Liver (tissue), 9 donors: Measurements from ENCODE around the gene SYTL1. TPM values are rescaled to one million over a fixed set of nuclear protein-coding genes. Genes with fewer than 3 reads are reported as not detected.

ENCODE experiments used
- DNase-seq: peaks from one replicate; pipeline ENCODE4 v3.0.0-alpha.2; 2017; ENCODE audit warnings: low spot score
- H3K27ac ChIP-seq, 2 donors: one replicate each; pipeline ENCODE4 v1.7.0; 2013; ENCODE audit warnings: inconsistent platforms in 2 of 2, low read length in 2 of 2, control low read depth in 1 of 2, low read depth in 1 of 2, mild to moderate bottlenecking in 1 of 2
- H3K27me3 ChIP-seq, 4 donors: one replicate each; pipeline versions ENCODE4 v1.6.1 to v1.7.0; 2013; ENCODE audit warnings: low read length in 3 of 4, inconsistent platforms in 1 of 4, mild to moderate bottlenecking in 1 of 4, moderate library complexity in 1 of 4; ENCODE audit not compliant: control insufficient read depth in 4 of 4, insufficient read depth in 4 of 4
- H3K36me3 ChIP-seq, 4 donors: one replicate each; pipeline versions ENCODE4 v1.6.1 to v1.7.0; 2013; ENCODE audit warnings: low read length in 3 of 4, mild to moderate bottlenecking in 3 of 4, low read depth in 1 of 4, moderate library complexity in 1 of 4; ENCODE audit not compliant: control insufficient read depth in 4 of 4, insufficient read depth in 3 of 4
- H3K4me1 ChIP-seq, 4 donors: one replicate each; pipeline versions ENCODE4 v1.6.1 to v1.7.0; 2013; ENCODE audit warnings: low read length in 3 of 4, mild to moderate bottlenecking in 3 of 4, moderate library complexity in 1 of 4; ENCODE audit not compliant: control insufficient read depth in 4 of 4, insufficient read depth in 4 of 4
- H3K4me3 ChIP-seq, 3 donors: one replicate each; pipeline versions ENCODE4 v1.6.1 to v1.7.0; 2013; ENCODE audit warnings: low read length in 3 of 3, control low read depth in 1 of 3, low read depth in 1 of 3, mild to moderate bottlenecking in 1 of 3
- H3K9ac ChIP-seq, 2 donors: one replicate each; pipeline ENCODE4 v1.7.0; 2013; ENCODE audit warnings: low read length in 2 of 2, mild to moderate bottlenecking in 2 of 2, moderate library complexity in 2 of 2, control low read depth in 1 of 2, low read depth in 1 of 2
- H3K9me3 ChIP-seq, 4 donors: one replicate each; pipeline versions ENCODE4 v1.6.1 to v1.7.0; 2013; ENCODE audit warnings: low read length in 3 of 4; ENCODE audit not compliant: control insufficient read depth in 4 of 4
- EGR1 ChIP-seq, 2 donors: IDR thresholded peaks; 2 replicates each; pipeline ENCODE4 v1.6.1; 2016 to 2018; ENCODE audit warnings: antibody characterized with exemption in 2 of 2, low read depth in 2 of 2
- FOXA2 ChIP-seq: IDR thresholded peaks from 2 replicates; pipeline ENCODE4 v1.6.1; 2016; ENCODE audit warnings: antibody characterized with exemption
- GABPA ChIP-seq, 2 donors: IDR thresholded peaks in 1 of 2; conservative IDR thresholded peaks in 1 of 2; 2 replicates each; pipeline ENCODE4 v1.6.1; 2016; ENCODE audit warnings: antibody characterized with exemption in 2 of 2, mild to moderate bottlenecking in 1 of 2, moderate library complexity in 1 of 2
- HNF4A ChIP-seq, 2 donors: conservative IDR thresholded peaks; 2 replicates each; pipeline ENCODE4 v1.6.1; 2016; ENCODE audit warnings: antibody characterized with exemption in 2 of 2, mild to moderate bottlenecking in 2 of 2
- HNF4G ChIP-seq: IDR thresholded peaks from 2 replicates; pipeline ENCODE4 v1.6.1; 2016; ENCODE audit warnings: antibody characterized with exemption
- NR2F2 ChIP-seq: IDR thresholded peaks from 2 replicates; pipeline ENCODE4 v1.6.1; 2016; ENCODE audit warnings: antibody characterized with exemption
- RAD21 ChIP-seq, 2 donors: IDR thresholded peaks; 2 replicates each; pipeline ENCODE4 v1.6.1; 2016; ENCODE audit warnings: antibody characterized with exemption in 2 of 2, mild to moderate bottlenecking in 2 of 2
- TAF1 ChIP-seq: conservative IDR thresholded peaks from 2 replicates; pipeline ENCODE4 v1.6.1; 2016; ENCODE audit warnings: antibody characterized with exemption, mild to moderate bottlenecking
- YY1 ChIP-seq: IDR thresholded peaks from 2 replicates; pipeline ENCODE4 v1.6.1; 2016; ENCODE audit warnings: antibody characterized with exemption, mild to moderate bottlenecking
- WGBS: extraction: QIAGEN DNeasy Blood & Tissue Kit; methylation state at CpG from one replicate; pipeline ENCODE4 v1.1.7; 2013; 5-methylcytosine and 5-hydroxymethylcytosine counted together
- polyA plus RNA-seq, 2 donors: library from polyadenylated mRNA; stranded (reverse) in 1 of 2; unstranded in 1 of 2; fragments of 200-250 nt in 1 of 2; fragments of >200 nt in 1 of 2; fragmentation: Nextera tagmentation in 1 of 2; extraction: Ambion mirVana in 1 of 2; gene quantifications; one replicate each; pipeline versions ENCODE4 v1.2.1 to v1.2.3, GENCODE V29; 2013 to 2015
- total RNA-seq, 2 donors: library from RNA; depleted of rRNA; stranded (reverse); fragments of >200 nt; gene quantifications; one replicate each; pipeline ENCODE4 v1.2.3, GENCODE V29; 2014
- TF ChIP-seq, protein P1 (sequence below): IDR thresholded peaks from 2 replicates; pipeline ENCODE4 v1.6.1; 2016; ENCODE audit warnings: antibody characterized with exemption, mild to moderate bottlenecking
- TF ChIP-seq, protein P2 (sequence below): IDR thresholded peaks from 2 replicates; pipeline ENCODE4 v1.6.1; 2016; ENCODE audit warnings: antibody characterized with exemption
- TF ChIP-seq, protein P3 (sequence below): IDR thresholded peaks from 2 replicates; pipeline ENCODE4 v1.6.1; 2016; ENCODE audit warnings: antibody characterized with exemption
- TF ChIP-seq, protein P4 (sequence below): fragments of 150-350 bp; IDR thresholded peaks from 2 replicates; pipeline ENCODE4 v1.5.1; 2017; ENCODE audit warnings: improper control_type of control experiment, low read depth, low read length; ENCODE audit not compliant: missing input control
- donor health status: healthy.
- donor health status: healthy.
- donor health status: healthy.
- donor health status: healthy.
- donor health status: healthy.

The SYTL1 gene
- total and polyA plus RNA-seq, 4 donors = 0.73 to 3.9 (median 1.4) TPM

DNA sequence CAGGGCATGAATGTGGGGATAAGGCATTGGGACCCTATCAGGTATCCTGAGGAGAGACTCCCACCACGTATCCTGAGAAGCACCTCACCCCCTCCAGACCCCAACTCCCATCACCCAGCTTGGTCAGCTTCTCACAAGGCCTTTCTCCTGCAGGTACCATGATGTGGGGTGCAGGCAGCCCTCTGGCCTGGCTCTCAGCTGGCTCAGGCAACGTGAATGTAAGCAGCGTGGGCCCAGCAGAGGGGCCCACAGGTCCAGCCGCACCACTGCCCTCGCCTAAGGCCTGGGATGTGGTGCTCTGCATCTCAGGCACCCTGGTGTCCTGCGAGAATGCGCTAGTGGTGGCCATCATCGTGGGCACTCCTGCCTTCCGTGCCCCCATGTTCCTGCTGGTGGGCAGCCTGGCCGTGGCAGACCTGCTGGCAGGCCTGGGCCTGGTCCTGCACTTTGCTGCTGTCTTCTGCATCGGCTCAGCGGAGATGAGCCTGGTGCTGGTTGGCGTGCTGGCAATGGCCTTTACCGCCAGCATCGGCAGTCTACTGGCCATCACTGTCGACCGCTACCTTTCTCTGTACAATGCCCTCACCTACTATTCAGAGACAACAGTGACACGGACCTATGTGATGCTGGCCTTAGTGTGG is 51.9 kb downstream of the SYTL1 start:
- Histone ChIP-seq H3K4me1 (peaks cover 5 to 12% (median 8%) of the 10 kb centered on the region in 4 donors), H3K27me3 (no peaks in the 10 kb centered on the region), H3K27ac (no peak overlapping the region), H3K9me3 (no peaks in the 10 kb centered on the region), H3K9ac (no peak overlapping the region), H3K4me3 (no peak overlapping the region), H3K36me3 (no peaks in the 10 kb centered on the region)
- WGBS = 95% methylated on average over 18 of the region's 18 CpGs
- no peak for TF ChIP-seq HNF4A (conservative IDR thresholded peaks at IDR 0.05)
- TF ChIP-seq, protein P1, sequence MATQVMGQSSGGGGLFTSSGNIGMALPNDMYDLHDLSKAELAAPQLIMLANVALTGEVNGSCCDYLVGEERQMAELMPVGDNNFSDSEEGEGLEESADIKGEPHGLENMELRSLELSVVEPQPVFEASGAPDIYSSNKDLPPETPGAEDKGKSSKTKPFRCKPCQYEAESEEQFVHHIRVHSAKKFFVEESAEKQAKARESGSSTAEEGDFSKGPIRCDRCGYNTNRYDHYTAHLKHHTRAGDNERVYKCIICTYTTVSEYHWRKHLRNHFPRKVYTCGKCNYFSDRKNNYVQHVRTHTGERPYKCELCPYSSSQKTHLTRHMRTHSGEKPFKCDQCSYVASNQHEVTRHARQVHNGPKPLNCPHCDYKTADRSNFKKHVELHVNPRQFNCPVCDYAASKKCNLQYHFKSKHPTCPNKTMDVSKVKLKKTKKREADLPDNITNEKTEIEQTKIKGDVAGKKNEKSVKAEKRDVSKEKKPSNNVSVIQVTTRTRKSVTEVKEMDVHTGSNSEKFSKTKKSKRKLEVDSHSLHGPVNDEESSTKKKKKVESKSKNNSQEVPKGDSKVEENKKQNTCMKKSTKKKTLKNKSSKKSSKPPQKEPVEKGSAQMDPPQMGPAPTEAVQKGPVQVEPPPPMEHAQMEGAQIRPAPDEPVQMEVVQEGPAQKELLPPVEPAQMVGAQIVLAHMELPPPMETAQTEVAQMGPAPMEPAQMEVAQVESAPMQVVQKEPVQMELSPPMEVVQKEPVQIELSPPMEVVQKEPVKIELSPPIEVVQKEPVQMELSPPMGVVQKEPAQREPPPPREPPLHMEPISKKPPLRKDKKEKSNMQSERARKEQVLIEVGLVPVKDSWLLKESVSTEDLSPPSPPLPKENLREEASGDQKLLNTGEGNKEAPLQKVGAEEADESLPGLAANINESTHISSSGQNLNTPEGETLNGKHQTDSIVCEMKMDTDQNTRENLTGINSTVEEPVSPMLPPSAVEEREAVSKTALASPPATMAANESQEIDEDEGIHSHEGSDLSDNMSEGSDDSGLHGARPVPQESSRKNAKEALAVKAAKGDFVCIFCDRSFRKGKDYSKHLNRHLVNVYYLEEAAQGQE = no peak
- DNase-seq = no peak

DNA sequence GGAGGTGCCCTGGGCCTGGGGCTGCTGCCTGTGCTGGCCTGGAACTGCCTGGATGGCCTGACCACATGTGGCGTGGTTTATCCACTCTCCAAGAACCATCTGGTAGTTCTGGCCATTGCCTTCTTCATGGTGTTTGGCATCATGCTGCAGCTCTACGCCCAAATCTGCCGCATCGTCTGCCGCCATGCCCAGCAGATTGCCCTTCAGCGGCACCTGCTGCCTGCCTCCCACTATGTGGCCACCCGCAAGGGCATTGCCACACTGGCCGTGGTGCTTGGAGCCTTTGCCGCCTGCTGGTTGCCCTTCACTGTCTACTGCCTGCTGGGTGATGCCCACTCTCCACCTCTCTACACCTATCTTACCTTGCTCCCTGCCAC is 52.4 kb downstream of the SYTL1 start:
- Histone ChIP-seq H3K4me3 (no peak overlapping the region), H3K27me3 (no peaks in the 10 kb centered on the region), H3K9ac (no peak overlapping the region), H3K4me1 (peaks cover 5 to 12% (median 8%) of the 10 kb centered on the region in 4 donors), H3K36me3 (no peaks in the 10 kb centered on the region), H3K27ac (no peak overlapping the region), H3K9me3 (no peaks in the 10 kb centered on the region)
- no peak for TF ChIP-seq EGR1 (IDR thresholded peaks at IDR 0.05; ENCODE audit: low read depth in 2 of 2)
- no peak for TF ChIP-seq FOXA2
- DNase-seq = no peak
- WGBS = 96% methylated on average over 9 of the region's 9 CpGs

DNA sequence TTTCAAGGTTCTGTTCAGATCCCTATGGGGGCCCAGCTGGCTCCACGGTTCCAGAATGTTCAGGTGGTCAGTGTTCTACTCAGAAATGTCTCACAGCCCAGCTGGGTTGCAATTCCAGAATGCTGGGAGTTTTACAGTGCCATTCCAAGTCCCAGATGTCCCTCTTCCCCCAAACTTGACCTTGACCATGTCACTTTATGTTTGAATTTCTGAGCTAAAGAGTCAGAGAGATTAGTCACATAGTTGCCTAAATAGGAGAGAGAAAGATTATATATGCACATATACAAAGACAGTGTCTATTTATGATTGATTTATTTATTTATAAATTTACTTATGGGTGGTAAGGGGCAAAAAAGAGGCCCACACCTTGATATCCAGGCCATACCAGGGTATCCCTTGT is 53.1 kb downstream of the SYTL1 start:
- no peaks in the 10 kb centered on the region for H3K27me3 ChIP-seq
- WGBS = 88% methylated on average over 1 of the region's 1 CpG
- no peaks in the 10 kb centered on the region for H3K36me3 ChIP-seq
- H3K27ac ChIP-seq = no peak overlapping the region
- no peak for DNase-seq
- H3K9me3 ChIP-seq = no peaks in the 10 kb centered on the region
- peaks cover 5 to 12% (median 8%) of the 10 kb centered on the region in 4 donors for H3K4me1 ChIP-seq
- TF ChIP-seq RAD21 (IDR thresholded peaks at IDR 0.05) (no peak), HNF4A (conservative IDR thresholded peaks at IDR 0.05) (no peak), TAF1 (no peak), YY1 (no peak), HNF4G (no peak), NR2F2 (no peak), GABPA (IDR thresholded peaks at IDR 0.05 in 1 of 2, conservative IDR thresholded peaks at IDR 0.05 in 1 of 2) (no peak), EGR1 (IDR thresholded peaks at IDR 0.05; ENCODE audit: low read depth in 2 of 2) (no peak)
- TF ChIP-seq, protein P2, sequence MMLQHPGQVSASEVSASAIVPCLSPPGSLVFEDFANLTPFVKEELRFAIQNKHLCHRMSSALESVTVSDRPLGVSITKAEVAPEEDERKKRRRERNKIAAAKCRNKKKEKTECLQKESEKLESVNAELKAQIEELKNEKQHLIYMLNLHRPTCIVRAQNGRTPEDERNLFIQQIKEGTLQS = no peak
- TF ChIP-seq, protein P3, sequence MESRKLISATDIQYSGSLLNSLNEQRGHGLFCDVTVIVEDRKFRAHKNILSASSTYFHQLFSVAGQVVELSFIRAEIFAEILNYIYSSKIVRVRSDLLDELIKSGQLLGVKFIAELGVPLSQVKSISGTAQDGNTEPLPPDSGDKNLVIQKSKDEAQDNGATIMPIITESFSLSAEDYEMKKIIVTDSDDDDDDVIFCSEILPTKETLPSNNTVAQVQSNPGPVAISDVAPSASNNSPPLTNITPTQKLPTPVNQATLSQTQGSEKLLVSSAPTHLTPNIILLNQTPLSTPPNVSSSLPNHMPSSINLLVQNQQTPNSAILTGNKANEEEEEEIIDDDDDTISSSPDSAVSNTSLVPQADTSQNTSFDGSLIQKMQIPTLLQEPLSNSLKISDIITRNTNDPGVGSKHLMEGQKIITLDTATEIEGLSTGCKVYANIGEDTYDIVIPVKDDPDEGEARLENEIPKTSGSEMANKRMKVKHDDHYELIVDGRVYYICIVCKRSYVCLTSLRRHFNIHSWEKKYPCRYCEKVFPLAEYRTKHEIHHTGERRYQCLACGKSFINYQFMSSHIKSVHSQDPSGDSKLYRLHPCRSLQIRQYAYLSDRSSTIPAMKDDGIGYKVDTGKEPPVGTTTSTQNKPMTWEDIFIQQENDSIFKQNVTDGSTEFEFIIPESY = no peak
- TF ChIP-seq, protein P4, sequence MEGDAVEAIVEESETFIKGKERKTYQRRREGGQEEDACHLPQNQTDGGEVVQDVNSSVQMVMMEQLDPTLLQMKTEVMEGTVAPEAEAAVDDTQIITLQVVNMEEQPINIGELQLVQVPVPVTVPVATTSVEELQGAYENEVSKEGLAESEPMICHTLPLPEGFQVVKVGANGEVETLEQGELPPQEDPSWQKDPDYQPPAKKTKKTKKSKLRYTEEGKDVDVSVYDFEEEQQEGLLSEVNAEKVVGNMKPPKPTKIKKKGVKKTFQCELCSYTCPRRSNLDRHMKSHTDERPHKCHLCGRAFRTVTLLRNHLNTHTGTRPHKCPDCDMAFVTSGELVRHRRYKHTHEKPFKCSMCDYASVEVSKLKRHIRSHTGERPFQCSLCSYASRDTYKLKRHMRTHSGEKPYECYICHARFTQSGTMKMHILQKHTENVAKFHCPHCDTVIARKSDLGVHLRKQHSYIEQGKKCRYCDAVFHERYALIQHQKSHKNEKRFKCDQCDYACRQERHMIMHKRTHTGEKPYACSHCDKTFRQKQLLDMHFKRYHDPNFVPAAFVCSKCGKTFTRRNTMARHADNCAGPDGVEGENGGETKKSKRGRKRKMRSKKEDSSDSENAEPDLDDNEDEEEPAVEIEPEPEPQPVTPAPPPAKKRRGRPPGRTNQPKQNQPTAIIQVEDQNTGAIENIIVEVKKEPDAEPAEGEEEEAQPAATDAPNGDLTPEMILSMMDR = no peak
- H3K9ac ChIP-seq = no peak overlapping the region
- no peak overlapping the region for H3K4me3 ChIP-seq
